ENCODE measurements around the gene AK9.

DNA sequence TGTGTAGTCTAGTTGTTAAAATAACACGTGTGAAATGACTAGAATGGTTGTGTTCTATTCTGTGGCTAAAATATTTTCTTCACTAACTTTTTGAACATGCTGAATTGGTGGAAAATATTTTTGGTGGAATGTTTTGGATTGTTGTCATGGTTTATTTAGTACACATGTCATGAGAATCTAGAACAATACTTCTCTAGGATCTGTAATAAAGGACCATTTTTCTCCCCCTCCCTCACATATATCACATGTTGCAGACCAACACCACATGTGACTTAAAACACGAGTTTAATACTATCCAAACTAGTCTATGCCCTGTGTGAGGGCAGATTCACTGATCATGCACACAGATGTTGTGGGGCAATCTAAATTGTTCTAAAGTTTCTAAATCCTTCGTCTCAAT, 29.3 kb upstream of the AK9 start:
- TF ChIP-seq, protein P1, sequence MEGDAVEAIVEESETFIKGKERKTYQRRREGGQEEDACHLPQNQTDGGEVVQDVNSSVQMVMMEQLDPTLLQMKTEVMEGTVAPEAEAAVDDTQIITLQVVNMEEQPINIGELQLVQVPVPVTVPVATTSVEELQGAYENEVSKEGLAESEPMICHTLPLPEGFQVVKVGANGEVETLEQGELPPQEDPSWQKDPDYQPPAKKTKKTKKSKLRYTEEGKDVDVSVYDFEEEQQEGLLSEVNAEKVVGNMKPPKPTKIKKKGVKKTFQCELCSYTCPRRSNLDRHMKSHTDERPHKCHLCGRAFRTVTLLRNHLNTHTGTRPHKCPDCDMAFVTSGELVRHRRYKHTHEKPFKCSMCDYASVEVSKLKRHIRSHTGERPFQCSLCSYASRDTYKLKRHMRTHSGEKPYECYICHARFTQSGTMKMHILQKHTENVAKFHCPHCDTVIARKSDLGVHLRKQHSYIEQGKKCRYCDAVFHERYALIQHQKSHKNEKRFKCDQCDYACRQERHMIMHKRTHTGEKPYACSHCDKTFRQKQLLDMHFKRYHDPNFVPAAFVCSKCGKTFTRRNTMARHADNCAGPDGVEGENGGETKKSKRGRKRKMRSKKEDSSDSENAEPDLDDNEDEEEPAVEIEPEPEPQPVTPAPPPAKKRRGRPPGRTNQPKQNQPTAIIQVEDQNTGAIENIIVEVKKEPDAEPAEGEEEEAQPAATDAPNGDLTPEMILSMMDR (IDR thresholded peaks at IDR 0.05), result no peak
- TF ChIP-seq, protein P2, sequence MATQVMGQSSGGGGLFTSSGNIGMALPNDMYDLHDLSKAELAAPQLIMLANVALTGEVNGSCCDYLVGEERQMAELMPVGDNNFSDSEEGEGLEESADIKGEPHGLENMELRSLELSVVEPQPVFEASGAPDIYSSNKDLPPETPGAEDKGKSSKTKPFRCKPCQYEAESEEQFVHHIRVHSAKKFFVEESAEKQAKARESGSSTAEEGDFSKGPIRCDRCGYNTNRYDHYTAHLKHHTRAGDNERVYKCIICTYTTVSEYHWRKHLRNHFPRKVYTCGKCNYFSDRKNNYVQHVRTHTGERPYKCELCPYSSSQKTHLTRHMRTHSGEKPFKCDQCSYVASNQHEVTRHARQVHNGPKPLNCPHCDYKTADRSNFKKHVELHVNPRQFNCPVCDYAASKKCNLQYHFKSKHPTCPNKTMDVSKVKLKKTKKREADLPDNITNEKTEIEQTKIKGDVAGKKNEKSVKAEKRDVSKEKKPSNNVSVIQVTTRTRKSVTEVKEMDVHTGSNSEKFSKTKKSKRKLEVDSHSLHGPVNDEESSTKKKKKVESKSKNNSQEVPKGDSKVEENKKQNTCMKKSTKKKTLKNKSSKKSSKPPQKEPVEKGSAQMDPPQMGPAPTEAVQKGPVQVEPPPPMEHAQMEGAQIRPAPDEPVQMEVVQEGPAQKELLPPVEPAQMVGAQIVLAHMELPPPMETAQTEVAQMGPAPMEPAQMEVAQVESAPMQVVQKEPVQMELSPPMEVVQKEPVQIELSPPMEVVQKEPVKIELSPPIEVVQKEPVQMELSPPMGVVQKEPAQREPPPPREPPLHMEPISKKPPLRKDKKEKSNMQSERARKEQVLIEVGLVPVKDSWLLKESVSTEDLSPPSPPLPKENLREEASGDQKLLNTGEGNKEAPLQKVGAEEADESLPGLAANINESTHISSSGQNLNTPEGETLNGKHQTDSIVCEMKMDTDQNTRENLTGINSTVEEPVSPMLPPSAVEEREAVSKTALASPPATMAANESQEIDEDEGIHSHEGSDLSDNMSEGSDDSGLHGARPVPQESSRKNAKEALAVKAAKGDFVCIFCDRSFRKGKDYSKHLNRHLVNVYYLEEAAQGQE (IDR thresholded peaks at IDR 0.05; ENCODE audit: low read depth, low read length), result no peak
- TF ChIP-seq EP300 (IDR thresholded peaks at IDR 0.05; ENCODE audit: borderline replicate concordance in 1 of 2, low read depth in 1 of 2, low read length in 1 of 2), result no peak
- TF ChIP-seq TEAD4 (IDR thresholded peaks at IDR 0.05; ENCODE audit: borderline replicate concordance, insufficient read depth), result no peak
- TF ChIP-seq POLR2AphosphoS5 (IDR thresholded peaks at IDR 0.05; ENCODE audit: low read depth, low read length), result no peak
- no peak for TF ChIP-seq TAF1 (IDR thresholded peaks at IDR 0.05; ENCODE audit: borderline replicate concordance, low read depth, low read length)
- TF ChIP-seq, protein P3, sequence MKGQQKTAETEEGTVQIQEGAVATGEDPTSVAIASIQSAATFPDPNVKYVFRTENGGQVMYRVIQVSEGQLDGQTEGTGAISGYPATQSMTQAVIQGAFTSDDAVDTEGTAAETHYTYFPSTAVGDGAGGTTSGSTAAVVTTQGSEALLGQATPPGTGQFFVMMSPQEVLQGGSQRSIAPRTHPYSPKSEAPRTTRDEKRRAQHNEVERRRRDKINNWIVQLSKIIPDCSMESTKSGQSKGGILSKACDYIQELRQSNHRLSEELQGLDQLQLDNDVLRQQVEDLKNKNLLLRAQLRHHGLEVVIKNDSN (IDR thresholded peaks at IDR 0.05; ENCODE audit: borderline replicate concordance, low read depth), result no peak
- TF ChIP-seq GABPA (IDR thresholded peaks at IDR 0.05; ENCODE audit: low read depth), result no peak
- TF ChIP-seq, protein P4, sequence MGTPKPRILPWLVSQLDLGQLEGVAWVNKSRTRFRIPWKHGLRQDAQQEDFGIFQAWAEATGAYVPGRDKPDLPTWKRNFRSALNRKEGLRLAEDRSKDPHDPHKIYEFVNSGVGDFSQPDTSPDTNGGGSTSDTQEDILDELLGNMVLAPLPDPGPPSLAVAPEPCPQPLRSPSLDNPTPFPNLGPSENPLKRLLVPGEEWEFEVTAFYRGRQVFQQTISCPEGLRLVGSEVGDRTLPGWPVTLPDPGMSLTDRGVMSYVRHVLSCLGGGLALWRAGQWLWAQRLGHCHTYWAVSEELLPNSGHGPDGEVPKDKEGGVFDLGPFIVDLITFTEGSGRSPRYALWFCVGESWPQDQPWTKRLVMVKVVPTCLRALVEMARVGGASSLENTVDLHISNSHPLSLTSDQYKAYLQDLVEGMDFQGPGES (IDR thresholded peaks at IDR 0.05; ENCODE audit: low read depth, low read length), result no peak
- TF ChIP-seq RAD21 (IDR thresholded peaks at IDR 0.05; ENCODE audit: low read length), result no peak
- no peak for TF ChIP-seq GATA2 (CRISPR knock-in tag; IDR thresholded peaks at IDR 0.05)
- TF ChIP-seq, protein P5, sequence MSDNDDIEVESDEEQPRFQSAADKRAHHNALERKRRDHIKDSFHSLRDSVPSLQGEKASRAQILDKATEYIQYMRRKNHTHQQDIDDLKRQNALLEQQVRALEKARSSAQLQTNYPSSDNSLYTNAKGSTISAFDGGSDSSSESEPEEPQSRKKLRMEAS (IDR thresholded peaks at IDR 0.05; ENCODE audit: low read depth), result no peak
